ENCODE data around the gene DOK3. TPM values are rescaled to one million over a fixed set of nuclear protein-coding genes. Genes with fewer than 3 reads are reported as not detected.

DOK3 gene
- total RNA-seq, 1 donor from 2014 or later, result 11.6 TPM

GRCh38 chr5:177554474-177555111 is 45.0 kb upstream of the DOK3 start, which contains the start of gene FAM193B:
TSS of gene FAM193B (minus strand) at chr5:177554563. CDS start at chr5:177554458, 105 bp downstream.
- Mint-ChIP-seq H3K27ac (peak within 1 kb of the TSS; percentile 86), H3K4me3 (ENCODE audit: low read depth) (peak within 1 kb of the TSS; percentile 85), H3K9me3 (ENCODE audit: low read depth) (no peaks in the 10 kb centered on the region), H3K4me1 (ENCODE audit: low read depth) (peaks cover 34% of the 10 kb centered on the region), H3K36me3 (ENCODE audit: insufficient read depth) (peaks cover 2% of the 10 kb centered on the region), H3K27me3 (no peaks in the 10 kb centered on the region)
- peak; percentile 45 for TF ChIP-seq CTCF (IDR thresholded peaks at IDR 0.05; ENCODE audit: unreplicated experiment)
- peak; percentile 93 for DNase-seq (ENCODE audit: low spot score, unreplicated experiment)

GRCh38 chr5:177553671-177554429 is 44.2 kb upstream of the DOK3 start:
- peaks cover 1% of the 10 kb centered on the region for H3K36me3 Mint-ChIP-seq (ENCODE audit: insufficient read depth)
- no peak for TF ChIP-seq CTCF (IDR thresholded peaks at IDR 0.05; ENCODE audit: unreplicated experiment)
- peak overlapping the region; percentile 37 for H3K27ac Mint-ChIP-seq
- peak; percentile 24 for DNase-seq (ENCODE audit: low spot score, unreplicated experiment)
- no peaks in the 10 kb centered on the region for H3K27me3 Mint-ChIP-seq
- H3K4me3 Mint-ChIP-seq (ENCODE audit: low read depth), result peak overlapping the region; percentile 85
- H3K4me1 Mint-ChIP-seq (ENCODE audit: low read depth), result peaks cover 31% of the 10 kb centered on the region
- no peaks in the 10 kb centered on the region for H3K9me3 Mint-ChIP-seq (ENCODE audit: low read depth)

- peaks cover 39% of the 10 kb centered on the region for H3K4me1 Mint-ChIP-seq (ENCODE audit: low read depth)
- no peak for TF ChIP-seq CTCF (IDR thresholded peaks at IDR 0.05; ENCODE audit: unreplicated experiment)
- H3K27ac Mint-ChIP-seq, result peak overlapping the region; percentile 37
- H3K36me3 Mint-ChIP-seq (ENCODE audit: insufficient read depth), result peaks cover 2% of the 10 kb centered on the region
- DNase-seq (ENCODE audit: low spot score, unreplicated experiment), result no peak
- no peaks in the 10 kb centered on the region for H3K9me3 Mint-ChIP-seq (ENCODE audit: low read depth)
- H3K27me3 Mint-ChIP-seq, result no peaks in the 10 kb centered on the region
- H3K4me3 Mint-ChIP-seq (ENCODE audit: low read depth), result peak overlapping the region; percentile 85
Observed at GRCh38 chr5:177552839-177553455, 43.3 kb upstream of the DOK3 start.

- Mint-ChIP-seq H3K36me3 (ENCODE audit: insufficient read depth) (peaks cover 4% of the 10 kb centered on the region), H3K9me3 (ENCODE audit: low read depth) (no peaks in the 10 kb centered on the region), H3K27ac (no peak overlapping the region), H3K4me1 (ENCODE audit: low read depth) (peaks cover 44% of the 10 kb centered on the region), H3K27me3 (no peaks in the 10 kb centered on the region), H3K4me3 (ENCODE audit: low read depth) (no peak overlapping the region)
- TF ChIP-seq CTCF (IDR thresholded peaks at IDR 0.05; ENCODE audit: unreplicated experiment), result no peak
- DNase-seq (ENCODE audit: low spot score, unreplicated experiment), result no peak
Observed at GRCh38 chr5:177550122-177550521, 40.5 kb upstream of the DOK3 start.

- peaks cover 4% of the 10 kb centered on the region for H3K36me3 Mint-ChIP-seq (ENCODE audit: insufficient read depth)
- DNase-seq (ENCODE audit: low spot score, unreplicated experiment), result no peak
- no peak overlapping the region for H3K4me3 Mint-ChIP-seq (ENCODE audit: low read depth)
- no peak for TF ChIP-seq CTCF (IDR thresholded peaks at IDR 0.05; ENCODE audit: unreplicated experiment)
- no peaks in the 10 kb centered on the region for H3K27me3 Mint-ChIP-seq
- no peaks in the 10 kb centered on the region for H3K9me3 Mint-ChIP-seq (ENCODE audit: low read depth)
- peaks cover 39% of the 10 kb centered on the region for H3K4me1 Mint-ChIP-seq (ENCODE audit: low read depth)
- H3K27ac Mint-ChIP-seq, result peak overlapping the region; percentile 4
Observed at GRCh38 chr5:177548495-177548894, 38.9 kb upstream of the DOK3 start.
